KMS-11 (cell line): ENCODE data around the gene UBE2Q1.

ENCODE experiments used
- H2AFZ ChIP-seq: fragments of 200-600 bp; sonication (generic); 2 replicates; pipeline ENCODE4 v1.6.1; 2016; ENCODE audit warnings: antibody characterized with exemption, mixed run types, low read depth
- H3K27ac ChIP-seq: fragments of 200-600 bp; sonication (generic); 2 replicates; pipeline ENCODE4 v1.6.1; 2016; ENCODE audit warnings: mild to moderate bottlenecking, mixed run types
- H3K27me3 ChIP-seq: fragments of 200-600 bp; sonication (generic); 2 replicates; pipeline ENCODE4 v1.6.1; 2017; ENCODE audit warnings: mild to moderate bottlenecking, low read depth, mixed run types, moderate library complexity; ENCODE audit not compliant: insufficient read depth
- H3K36me3 ChIP-seq: fragments of 200-600 bp; sonication (generic); 2 replicates; pipeline ENCODE4 v1.6.1; 2017; ENCODE audit warnings: mild to moderate bottlenecking, mixed run types; ENCODE audit not compliant: insufficient read depth
- H3K4me1 ChIP-seq: fragments of 200-600 bp; sonication (generic); 2 replicates; pipeline ENCODE4 v1.6.1; 2016; ENCODE audit warnings: mild to moderate bottlenecking, low read depth, mixed run types; ENCODE audit not compliant: poor library complexity, severe bottlenecking
- H3K4me2 ChIP-seq: fragments of 200-600 bp; sonication (generic); 2 replicates; pipeline ENCODE4 v1.7.0; 2016; ENCODE audit warnings: mild to moderate bottlenecking, mixed run types
- H3K4me3 ChIP-seq: fragments of 200-600 bp; sonication (generic); IDR thresholded peaks from 2 replicates; pipeline ENCODE4 v1.6.1; 2017; ENCODE audit warnings: low read depth, low read length, mixed read lengths; ENCODE audit not compliant: insufficient read depth
- H3K79me2 ChIP-seq: fragments of 200-600 bp; sonication (generic); 2 replicates; pipeline ENCODE4 v1.6.1; 2016; ENCODE audit warnings: low read depth, mixed run types; ENCODE audit not compliant: insufficient read depth
- H3K9ac ChIP-seq: fragments of 200-600 bp; sonication (generic); 2 replicates; pipeline ENCODE4 v1.6.1; 2016; ENCODE audit warnings: mild to moderate bottlenecking, mixed run types
- H4K20me1 ChIP-seq: fragments of 200-600 bp; sonication (generic); 2 replicates; pipeline ENCODE4 v1.6.1; 2016; ENCODE audit warnings: mild to moderate bottlenecking, mixed run types; ENCODE audit not compliant: insufficient read depth
- TF ChIP-seq, protein P1 (sequence below): fragments of 200-600 bp; sonication (generic); conservative IDR thresholded peaks from 2 replicates; pipeline ENCODE4 v1.6.1; 2017; ENCODE audit warnings: low read depth, mild to moderate bottlenecking, antibody characterized with exemption, low read length, moderate library complexity, mixed read lengths

Gene UBE2Q1

GRCh38 chr1:154574716-154575115 lies 16.3 kb upstream of the UBE2Q1 start:
- H4K20me1 ChIP-seq, result no peaks in the 10 kb centered on the region
- H3K4me3 ChIP-seq, result no peak overlapping the region
- no peak overlapping the region for H3K9ac ChIP-seq
- no peaks in the 10 kb centered on the region for H3K36me3 ChIP-seq
- no peak overlapping the region for H2AFZ ChIP-seq
- H3K79me2 ChIP-seq, result no peaks in the 10 kb centered on the region
- TF ChIP-seq, protein P1, sequence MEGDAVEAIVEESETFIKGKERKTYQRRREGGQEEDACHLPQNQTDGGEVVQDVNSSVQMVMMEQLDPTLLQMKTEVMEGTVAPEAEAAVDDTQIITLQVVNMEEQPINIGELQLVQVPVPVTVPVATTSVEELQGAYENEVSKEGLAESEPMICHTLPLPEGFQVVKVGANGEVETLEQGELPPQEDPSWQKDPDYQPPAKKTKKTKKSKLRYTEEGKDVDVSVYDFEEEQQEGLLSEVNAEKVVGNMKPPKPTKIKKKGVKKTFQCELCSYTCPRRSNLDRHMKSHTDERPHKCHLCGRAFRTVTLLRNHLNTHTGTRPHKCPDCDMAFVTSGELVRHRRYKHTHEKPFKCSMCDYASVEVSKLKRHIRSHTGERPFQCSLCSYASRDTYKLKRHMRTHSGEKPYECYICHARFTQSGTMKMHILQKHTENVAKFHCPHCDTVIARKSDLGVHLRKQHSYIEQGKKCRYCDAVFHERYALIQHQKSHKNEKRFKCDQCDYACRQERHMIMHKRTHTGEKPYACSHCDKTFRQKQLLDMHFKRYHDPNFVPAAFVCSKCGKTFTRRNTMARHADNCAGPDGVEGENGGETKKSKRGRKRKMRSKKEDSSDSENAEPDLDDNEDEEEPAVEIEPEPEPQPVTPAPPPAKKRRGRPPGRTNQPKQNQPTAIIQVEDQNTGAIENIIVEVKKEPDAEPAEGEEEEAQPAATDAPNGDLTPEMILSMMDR, result no peak
- H3K4me1 ChIP-seq, result peaks cover 21% of the 10 kb centered on the region
- peak overlapping the region; percentile 1; the same call in 1 of the 2 replicates for H3K4me2 ChIP-seq
- peaks cover 27% of the 10 kb centered on the region for H3K27me3 ChIP-seq
- H3K27ac ChIP-seq, result peak overlapping the region; percentile 4; the same call in 1 of the 2 replicates

- H3K4me3 ChIP-seq, result no peak overlapping the region
- H3K4me2 ChIP-seq, result no peak overlapping the region
- H3K27me3 ChIP-seq, result peaks cover 43% of the 10 kb centered on the region
- H3K27ac ChIP-seq, result no peak overlapping the region
- no peaks in the 10 kb centered on the region for H3K79me2 ChIP-seq
- TF ChIP-seq, protein P1, result no peak
- H3K4me1 ChIP-seq, result peaks cover 24% of the 10 kb centered on the region
- H3K36me3 ChIP-seq, result no peaks in the 10 kb centered on the region
- H2AFZ ChIP-seq, result no peak overlapping the region
- no peaks in the 10 kb centered on the region for H4K20me1 ChIP-seq
- H3K9ac ChIP-seq, result no peak overlapping the region
These were observed 14.7 kb upstream of the UBE2Q1 start for GRCh38 chr1:154573168-154573510.

DNA sequence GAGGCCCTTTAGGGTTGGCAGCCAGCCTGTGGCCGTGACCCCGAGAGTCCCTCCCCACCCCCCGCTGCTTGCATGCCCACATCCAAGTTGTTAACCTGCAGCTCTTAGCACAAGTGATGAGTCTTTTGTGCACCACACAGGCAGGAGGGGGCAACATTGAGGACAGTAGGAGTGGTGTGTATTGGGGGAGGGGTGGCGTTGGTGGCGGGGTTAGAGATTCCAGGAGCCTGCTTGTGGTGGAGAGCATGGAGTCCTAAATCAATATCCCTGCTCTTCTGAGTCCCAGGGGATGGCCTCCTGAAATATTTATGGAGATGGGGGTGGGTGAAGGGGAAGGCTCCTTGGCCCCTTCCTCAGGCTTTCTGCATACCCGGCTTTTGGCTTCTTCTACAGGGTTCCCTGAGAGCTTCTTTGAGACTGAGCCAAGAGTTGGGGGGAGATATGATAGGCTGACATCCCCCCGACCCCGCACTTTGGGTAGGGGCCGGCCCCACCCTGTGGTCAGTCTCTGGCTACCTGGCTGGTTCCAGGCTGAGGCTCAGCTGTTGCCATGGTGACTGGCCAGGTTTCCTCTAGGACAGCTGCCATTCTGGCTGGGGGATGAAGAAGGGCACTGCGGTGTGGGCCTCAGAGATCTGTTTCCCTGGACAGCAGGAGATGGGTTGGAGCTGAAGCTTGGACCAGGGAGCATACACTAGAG lies 14.2 kb upstream of the UBE2Q1 start:
- H4K20me1 ChIP-seq, result no peaks in the 10 kb centered on the region
- no peak overlapping the region for H3K4me3 ChIP-seq
- H3K27ac ChIP-seq, result no peak overlapping the region
- H3K27me3 ChIP-seq, result peaks cover 46% of the 10 kb centered on the region
- TF ChIP-seq, protein P1, result no peak
- H3K4me1 ChIP-seq, result peaks cover 28% of the 10 kb centered on the region
- no peak overlapping the region for H3K9ac ChIP-seq
- no peaks in the 10 kb centered on the region for H3K36me3 ChIP-seq
- H3K4me2 ChIP-seq, result no peak overlapping the region
- H2AFZ ChIP-seq, result no peak overlapping the region
- no peaks in the 10 kb centered on the region for H3K79me2 ChIP-seq

DNA sequence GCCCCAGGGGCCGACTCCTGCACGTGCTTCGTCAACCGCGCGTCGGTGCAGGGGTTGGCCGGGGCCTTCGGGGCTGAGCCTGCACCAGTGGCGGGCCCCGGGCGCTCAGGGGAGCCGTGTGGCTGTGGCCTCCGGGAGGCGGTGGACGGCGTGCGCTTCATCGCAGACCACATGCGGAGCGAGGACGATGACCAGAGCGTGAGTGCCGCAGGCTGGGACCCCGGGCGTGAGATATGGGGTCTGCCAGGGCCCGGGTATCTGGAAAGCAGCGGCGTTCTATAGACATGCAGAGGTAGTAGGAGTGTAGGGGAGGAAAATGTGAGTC lies 13.5 kb upstream of the UBE2Q1 start:
- Histone ChIP-seq H4K20me1 (no peaks in the 10 kb centered on the region), H3K4me3 (no peak overlapping the region), H3K79me2 (no peaks in the 10 kb centered on the region), H3K27me3 (peaks cover 53% of the 10 kb centered on the region), H3K27ac (no peak overlapping the region), H3K9ac (no peak overlapping the region), H3K4me2 (no peak overlapping the region), H3K4me1 (peaks cover 31% of the 10 kb centered on the region), H2AFZ (no peak overlapping the region), H3K36me3 (no peaks in the 10 kb centered on the region)
- TF ChIP-seq, protein P1, result no peak
